Muscle of back (tissue), 11 donors: ENCODE results near the gene FAM53B. TPM values are rescaled to one million over a fixed set of nuclear protein-coding genes. Genes with fewer than 3 reads are reported as not detected.

Source experiments
- DNase-seq, 3 donors: peaks; one replicate each; pipeline versions ENCODE4 v3.0.0 to v3.0.0-alpha.2; 2013
- polyA plus RNA-seq, 10 donors: library from polyadenylated mRNA; unstranded; fragments of 120-200 nt; gene quantifications; one replicate each; pipeline ENCODE4 v1.2.1, GENCODE V29; 2013; ENCODE audit not compliant: insufficient read length in 10 of 10

FAM53B gene
- polyA plus RNA-seq, 10 donors, result 20.8 to 27.2 (median 21.6) TPM

DNA sequence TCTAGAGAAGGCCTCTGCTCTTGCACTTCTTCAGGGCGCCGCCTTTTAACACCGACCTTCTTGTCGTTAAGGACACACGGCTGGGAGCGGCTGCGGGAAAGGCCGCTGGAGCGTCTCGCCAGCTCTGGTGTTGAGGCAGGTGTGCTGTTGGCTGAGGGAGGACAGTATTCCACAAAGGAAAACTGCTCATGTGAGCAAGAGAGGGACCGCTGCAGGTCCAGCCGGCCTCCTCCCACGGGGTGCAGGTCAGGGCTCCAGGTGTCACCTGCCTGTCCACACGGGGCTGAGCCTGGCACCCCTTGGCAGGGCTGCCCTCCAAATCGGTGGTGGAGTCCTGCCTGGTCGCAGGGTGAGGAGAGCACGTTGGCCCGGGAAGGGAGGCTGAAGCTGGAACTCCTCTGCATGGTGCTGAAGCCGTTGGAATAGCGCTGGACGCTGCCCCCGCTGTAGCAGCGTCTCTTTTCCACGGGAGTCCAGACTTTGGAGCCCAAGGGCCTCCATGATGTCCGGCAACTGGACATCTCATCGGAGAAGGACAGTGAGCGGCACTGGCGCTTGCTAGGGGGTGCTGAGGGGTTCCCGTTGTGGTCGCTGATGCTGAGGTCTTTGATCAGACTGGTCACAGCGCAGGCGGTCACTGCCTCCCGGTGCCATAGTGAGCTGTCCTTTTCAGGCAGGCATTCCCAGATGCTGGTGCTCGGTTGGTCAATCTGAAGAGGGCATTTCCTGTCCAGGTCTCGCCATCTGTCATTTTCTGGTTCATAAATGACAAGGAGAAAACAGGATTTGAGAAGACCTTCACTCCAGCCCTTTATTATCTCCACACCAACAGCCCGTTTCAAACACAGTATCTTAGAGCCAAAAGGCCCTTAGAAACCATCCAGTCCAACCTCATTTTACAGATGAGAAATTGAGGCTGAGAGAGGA lies 62.3 kb downstream of the FAM53B start:
- no peak for DNase-seq

- no peak for DNase-seq
These were observed 63.1 kb downstream of the FAM53B start for GRCh38 chr10:124681091-124681490.

DNA sequence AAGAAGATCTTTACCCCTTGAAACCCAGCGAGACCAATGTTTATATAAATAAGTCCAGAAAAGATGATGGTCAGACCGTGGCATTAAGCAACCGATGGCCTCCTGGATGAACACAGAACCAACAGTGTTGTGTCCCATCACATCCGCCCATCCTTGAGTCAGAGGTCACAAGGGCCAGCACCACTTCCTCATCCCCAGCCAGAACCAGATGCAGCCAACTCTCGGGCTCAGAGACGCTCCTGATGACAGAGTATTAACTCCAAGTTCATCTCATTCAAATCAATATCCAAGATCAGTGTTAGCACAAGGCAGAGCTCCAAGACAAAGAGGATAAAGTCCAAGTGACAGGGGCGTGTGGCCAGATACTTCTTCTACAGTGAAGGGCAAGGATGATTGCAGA lies 63.5 kb downstream of the FAM53B start:
- peak in 1 of 3 donors; percentile 38 for DNase-seq

GRCh38 chr10:124679401-124679800 lies 64.8 kb downstream of the FAM53B start:
- no peak for DNase-seq

- no peak for DNase-seq
These were observed 65.5 kb downstream of the FAM53B start for GRCh38 chr10:124678557-124679240.

- DNase-seq, result peak in 1 of 3 donors; percentile 64
These were observed 66.2 kb downstream of the FAM53B start for GRCh38 chr10:124677749-124678556.

GRCh38 chr10:124677293-124677699 lies 66.9 kb downstream of the FAM53B start:
- peak in 1 of 3 donors; percentile 74 for DNase-seq

DNA sequence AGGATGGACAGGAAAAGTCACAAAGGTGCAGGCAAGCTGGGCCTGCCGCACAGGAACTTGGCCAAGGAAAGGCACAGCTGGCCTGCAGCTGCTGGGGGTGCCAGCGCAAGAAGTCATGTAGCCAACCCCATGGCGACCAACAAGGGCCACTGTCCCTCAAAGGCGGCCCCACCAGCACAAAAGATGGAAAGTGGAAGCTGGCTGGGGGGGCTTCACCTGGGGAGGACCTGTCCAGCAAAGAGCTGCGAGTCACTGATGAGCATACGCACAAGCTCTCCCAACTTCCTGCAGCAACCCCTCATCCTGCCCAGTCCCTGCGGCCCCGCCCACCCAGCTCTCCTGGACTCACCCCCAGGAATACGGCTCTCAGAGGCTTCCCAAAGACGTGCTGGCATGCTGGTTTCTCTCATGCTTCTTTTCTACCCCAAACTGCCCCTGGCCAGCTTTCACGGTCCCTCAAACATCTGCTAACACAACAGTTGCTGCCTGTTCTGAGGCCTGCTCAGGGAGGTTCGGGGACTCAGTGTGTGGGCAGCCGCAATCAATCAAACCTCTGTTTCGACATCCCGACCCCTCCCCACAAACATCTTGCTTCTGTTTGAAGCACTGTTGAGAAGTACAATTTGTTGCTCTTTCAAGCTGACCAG lies 67.6 kb downstream of the FAM53B start:
- DNase-seq, result peak in 1 of 3 donors; percentile 63

DNA sequence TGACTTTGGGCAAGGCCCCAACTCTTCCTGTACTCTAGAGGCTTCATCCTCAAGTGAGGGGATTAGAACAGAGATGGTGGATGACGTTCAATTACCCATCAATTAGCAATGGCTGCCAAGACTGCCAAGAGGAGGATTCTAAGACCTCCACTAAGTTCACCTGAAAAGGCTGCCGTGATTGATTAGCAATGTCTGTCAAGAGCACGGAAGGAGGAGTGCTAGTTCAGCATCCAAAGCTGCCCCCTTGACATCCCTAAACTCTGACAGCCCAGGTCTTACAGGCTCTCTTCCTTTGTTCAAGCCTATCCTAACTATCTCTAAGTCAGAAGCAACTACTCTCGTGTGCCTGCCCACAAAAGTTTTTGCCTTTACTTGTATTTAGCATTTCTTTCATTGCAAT lies 68.4 kb downstream of the FAM53B start:
- no peak for DNase-seq

DNA sequence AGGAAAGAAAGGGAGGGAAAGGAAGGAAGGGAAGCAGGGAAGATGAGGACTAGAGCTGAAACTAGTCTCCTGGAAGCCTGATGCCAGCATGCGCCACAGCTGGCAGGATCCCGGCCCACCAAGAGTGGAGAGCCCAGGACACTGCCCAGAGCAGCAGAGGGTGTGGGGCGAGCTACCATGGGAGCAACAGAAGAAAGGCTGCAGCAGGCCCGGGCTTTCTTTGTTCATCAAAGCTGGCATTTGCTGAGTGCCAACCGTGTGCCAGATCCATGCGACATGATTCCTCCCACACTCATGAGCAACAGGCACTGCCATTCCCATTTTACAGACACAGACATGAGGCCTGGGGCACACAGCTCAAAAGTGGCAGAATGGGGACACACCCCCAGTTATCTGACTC lies 68.9 kb downstream of the FAM53B start:
- DNase-seq, result no peak

DNA sequence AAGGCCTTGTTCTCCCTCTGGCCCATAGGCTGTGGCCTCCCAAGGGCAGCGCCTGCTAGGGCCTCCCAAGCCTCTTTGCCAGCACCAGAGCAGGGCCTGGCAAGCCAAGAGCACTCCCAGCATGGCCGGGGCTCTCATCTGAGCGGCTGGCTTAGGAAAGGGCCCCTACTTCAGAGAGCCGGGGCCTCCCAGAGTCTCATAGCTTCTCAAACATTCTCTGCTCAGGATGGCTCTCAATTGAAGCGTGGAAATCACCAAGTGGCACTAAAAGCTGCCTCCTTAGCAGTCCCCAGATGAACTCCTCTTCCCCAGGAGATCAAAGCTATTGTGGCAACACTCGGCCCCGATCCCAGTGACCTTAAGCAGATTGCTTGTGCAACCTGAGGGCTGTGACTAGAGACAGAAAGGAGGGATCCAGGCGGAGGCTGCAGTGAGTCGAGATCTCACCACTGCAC lies 69.4 kb downstream of the FAM53B start:
- DNase-seq, result no peak

DNA sequence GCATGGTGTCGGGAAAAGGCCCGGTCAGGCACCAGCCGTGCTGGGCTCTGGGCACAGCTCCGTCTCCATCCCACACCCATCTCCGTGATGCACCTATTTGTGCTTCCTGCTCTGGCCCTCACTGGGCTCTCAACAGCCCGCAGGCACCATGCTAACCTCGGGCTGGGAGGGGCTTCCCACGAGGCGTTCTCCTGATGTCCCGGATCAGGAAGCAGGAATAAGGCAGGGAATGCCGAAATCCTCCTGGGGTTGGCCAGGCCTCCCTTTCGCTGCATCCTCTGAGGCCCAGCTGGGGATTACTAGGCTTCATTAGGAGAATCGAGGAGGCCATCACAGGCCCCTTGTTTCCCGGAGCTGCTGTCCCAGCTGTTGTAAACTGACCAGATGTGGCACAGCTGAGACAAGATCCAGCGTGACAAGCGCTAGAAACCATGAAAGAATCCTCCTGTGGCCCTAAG lies 72.0 kb downstream of the FAM53B start:
- DNase-seq, result peak; percentile 48 to 83 (median 57)

DNA sequence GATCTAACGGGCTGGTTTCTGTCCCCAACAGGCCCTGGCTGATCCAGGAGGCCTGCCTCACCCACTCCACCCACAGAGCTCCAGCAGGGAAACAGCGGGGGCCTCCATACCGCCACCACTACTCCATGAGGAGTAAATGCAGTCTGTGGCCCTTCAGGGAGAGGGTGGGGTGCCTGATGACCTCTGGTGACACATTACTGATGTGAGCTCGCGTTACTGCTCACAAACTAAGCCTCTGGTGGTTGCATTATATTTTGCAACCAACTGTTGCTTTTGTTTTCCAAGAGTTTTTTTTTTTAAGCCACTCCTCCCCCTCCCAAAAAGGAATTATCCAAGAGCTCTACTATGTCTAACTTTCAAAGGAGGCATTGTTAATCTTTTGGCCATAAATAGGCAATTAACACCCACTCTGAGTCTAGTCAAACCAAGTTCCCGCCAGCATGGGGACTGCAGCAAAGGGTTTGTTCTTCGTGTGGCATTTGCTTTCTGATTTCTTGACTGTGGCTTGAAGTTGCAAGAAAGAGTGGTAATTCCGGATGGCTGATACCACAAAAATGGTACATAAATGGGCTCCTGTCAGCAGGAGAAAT lies 72.6 kb downstream of the FAM53B start:
- peak in 1 of 3 donors; percentile 65 for DNase-seq

DNA sequence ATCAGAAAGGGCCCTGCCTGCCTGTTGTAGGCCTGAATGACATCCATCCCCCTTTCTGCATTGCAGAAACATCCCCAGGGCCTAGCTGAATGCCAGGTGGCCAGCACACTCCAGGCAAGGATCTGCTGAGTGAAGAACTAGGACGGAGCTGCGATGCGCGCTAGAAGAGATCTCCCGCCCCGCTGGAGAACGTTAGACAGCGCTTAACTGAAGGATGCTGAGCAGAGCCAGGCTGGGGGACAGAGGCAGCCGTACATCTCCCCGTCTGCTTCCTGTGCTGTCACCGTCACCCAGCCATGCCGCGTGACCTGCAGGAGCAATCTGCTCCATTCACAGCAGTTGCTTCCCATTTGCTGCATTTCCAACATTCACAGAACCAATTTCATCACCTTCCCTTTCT lies 73.3 kb downstream of the FAM53B start:
- DNase-seq, result peak in 1 of 3 donors; percentile 53

DNA sequence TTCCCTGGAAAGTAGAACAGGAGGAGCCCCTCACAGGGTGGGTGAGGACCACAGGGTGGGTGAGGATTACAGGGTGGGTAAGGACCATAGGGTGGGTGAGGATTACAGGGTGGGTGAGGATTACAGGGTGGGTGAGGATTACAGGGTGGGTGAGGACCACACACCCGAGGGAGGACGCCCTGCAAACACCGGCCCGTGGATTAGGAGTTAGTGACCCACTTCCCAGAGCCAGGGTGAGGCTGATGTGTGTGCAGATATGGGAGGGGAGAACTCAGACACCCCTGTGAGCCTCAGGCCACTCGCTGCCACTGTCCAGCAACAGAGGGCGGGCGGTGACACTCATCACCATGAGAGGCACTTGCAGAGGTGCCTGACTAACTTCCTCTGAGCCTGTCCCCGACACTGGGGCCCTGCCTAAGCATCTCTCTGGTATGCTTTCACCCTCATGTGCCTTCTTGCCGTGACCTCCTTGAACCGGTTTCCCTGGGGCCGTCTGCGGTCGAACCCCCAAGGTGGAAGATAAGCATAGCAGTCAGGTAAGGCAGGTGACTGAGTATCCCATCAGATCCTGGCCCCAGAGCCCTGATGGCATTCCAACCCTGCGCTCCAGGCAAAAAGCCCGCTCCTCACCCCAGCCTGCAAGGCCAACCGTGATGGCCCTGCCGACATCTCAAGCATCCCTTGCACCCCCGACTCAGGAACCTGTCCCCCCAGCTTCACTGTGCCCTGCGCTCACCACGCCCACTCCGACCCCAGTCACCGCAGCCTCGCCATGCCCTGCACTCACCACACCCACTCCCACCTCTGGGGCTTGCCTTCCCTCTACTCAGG lies 74.1 kb downstream of the FAM53B start:
- DNase-seq, result no peak

GRCh38 chr10:124669141-124669823 lies 74.9 kb downstream of the FAM53B start:
- no peak for DNase-seq

DNA sequence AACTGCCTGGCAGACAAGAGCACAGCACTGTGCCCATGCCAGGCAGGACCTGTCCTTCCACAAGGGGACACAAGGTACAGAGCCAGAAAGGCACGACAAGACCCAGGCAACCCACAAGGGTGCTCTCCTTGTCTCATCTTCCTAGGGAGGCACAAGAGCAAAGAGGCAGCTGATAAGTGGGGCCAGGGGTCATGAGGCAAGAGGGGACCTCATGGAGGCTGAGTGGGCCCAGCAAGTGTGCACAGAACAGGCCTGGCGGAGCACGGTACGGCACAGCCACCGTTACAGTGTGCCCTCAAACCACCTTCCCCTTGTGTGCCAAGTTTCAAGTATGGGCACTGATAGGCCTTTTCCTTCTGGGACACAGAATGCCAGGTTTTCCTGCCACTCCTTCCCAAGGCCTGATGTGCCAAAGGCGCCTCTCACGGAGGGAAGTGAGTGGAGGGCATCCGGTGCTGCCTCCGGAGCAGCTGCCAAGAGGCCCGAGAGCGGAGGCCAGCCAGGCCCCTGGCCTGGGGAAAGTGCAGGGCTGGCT lies 75.6 kb downstream of the FAM53B start:
- DNase-seq, result no peak

DNA sequence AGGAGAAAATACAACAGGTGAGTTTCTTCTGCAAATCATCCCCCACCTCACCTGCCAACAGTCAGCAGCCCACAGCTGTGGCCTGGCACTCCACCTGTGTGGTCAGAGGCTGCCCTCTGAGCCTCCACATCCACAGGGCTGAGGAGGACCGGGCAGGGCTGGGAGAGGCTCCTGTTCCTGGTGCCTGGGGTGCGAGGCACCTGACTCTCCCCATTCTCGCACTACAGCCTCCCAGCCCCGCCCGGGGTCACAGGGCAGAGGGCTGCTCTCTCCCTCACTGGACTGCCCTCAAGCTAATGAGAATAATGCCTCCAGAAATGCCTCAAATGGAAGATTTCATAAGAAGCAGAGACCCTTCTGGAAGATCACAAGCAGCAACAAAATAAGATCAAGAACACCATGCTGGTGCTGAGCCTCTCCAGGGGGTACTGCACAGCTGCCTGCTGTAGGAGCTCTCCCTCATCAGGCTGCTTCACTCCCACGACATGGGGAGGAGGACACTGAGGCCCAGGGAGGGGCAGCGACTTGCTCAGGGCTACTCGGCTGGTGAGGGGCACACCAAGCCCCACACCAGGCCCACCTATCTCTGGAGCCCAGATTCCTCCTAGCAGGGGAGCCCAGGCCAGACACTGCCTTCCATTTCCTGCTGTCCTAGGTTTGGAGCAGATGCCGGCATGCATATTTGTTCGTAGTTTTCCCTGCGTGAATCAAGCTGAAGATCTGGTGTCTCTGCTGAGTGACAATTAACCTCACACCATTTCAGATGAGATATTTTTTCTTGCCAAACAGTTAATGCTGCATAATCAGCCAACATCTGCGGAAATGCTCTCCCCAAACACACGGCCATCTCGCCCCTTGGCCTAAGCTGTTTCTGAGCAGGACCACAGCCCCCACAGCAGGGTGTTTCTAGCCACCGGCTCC lies 76.5 kb downstream of the FAM53B start:
- DNase-seq, result no peak
